ENCODE data around the gene MYMX. TPM values are rescaled to one million over a fixed set of nuclear protein-coding genes. Genes with fewer than 3 reads are reported as not detected.

Gene MYMX
- total RNA-seq, 4 donors from 2014 or later = not detected

DNA sequence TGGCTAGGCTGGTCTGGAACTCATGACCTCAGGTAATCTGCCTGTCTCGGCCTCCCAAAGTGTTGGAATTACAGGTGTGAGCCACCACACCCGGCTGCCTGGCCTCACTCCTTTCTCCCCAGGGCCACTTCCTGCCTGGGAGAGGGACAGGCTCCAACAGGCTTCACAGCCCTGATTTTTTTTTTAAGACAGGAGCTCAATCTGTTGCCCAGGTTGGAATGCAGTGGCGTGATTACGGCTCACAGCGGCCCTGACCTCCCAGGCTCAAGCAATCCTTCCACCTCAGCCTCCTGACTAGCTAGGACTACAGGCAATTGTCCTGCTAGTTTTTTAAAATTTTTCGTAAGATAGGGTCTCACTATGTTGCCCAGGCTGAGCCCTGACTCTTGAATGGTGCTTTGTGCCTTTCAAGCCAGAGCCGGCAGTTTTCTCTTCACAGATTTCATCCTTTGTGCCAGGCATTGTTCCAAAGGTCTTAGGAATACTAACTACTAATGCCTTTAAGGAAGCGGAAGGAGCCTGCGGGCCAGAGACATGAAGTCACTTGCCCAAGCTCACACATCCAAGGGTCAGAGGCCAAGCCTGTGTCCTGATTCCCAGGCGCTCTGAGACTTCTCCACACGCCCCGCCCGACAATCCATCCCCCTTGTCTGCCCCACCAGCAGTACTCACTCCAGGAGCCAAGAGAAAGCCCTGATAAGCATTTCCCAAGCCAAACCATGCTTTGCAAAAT lies 38.9 kb upstream of the MYMX start:
- no peaks in the 10 kb centered on the region for H3K36me3 ChIP-seq
- no peaks in the 10 kb centered on the region for H3K27me3 ChIP-seq
- peaks cover 0 to 44% (median 8%) of the 10 kb centered on the region in 3 donors for H3K4me1 ChIP-seq
- no peak overlapping the region for H3K4me3 ChIP-seq
- intact Hi-C loops (cut with DNase I) = no loop called here
- TF ChIP-seq, protein P1, sequence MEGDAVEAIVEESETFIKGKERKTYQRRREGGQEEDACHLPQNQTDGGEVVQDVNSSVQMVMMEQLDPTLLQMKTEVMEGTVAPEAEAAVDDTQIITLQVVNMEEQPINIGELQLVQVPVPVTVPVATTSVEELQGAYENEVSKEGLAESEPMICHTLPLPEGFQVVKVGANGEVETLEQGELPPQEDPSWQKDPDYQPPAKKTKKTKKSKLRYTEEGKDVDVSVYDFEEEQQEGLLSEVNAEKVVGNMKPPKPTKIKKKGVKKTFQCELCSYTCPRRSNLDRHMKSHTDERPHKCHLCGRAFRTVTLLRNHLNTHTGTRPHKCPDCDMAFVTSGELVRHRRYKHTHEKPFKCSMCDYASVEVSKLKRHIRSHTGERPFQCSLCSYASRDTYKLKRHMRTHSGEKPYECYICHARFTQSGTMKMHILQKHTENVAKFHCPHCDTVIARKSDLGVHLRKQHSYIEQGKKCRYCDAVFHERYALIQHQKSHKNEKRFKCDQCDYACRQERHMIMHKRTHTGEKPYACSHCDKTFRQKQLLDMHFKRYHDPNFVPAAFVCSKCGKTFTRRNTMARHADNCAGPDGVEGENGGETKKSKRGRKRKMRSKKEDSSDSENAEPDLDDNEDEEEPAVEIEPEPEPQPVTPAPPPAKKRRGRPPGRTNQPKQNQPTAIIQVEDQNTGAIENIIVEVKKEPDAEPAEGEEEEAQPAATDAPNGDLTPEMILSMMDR (IDR thresholded peaks at IDR 0.05) = no peak
- TF ChIP-seq POLR2A (IDR thresholded peaks at IDR 0.05) = no peak
- H3K27ac ChIP-seq = peak overlapping the region; percentile 7 to 56 (median 50)
- DNase-seq = peak; percentile 24
- H3K9me3 ChIP-seq = no peaks in the 10 kb centered on the region
- WGBS, 2 donors = 21 to 46% methylated on average over 9 to 10 of the region's 13 CpGs

DNA sequence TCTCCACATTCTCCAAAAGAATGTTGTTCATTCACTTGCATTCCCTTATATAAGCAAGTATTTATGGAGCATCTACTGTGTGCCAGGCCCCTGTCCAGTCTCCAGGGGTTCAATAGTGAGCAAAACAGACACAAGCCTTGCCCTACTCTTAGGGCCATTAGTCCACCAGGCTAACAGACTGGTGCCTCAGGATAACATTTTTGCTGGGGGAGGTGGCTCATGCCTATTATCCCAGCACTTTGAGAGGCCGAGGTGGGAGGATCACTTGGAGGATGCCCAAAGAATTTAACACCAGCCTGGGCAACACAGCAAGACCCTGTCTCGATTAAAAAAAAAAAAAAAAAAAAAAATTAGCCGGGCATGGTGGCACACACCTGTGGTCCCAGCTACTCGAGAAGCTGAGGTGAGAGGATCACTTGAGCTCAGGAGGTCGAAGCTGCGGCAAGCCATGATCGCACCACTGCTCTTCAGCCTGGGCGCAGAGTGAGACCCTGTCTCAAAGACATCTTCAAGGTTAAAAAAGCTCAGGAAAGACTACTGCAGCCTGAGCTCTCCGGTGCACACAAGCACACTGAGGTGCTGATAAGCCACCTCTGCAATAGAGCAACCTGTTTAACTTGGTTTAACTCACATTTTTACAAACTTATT lies 38.2 kb upstream of the MYMX start:
- peaks cover 0 to 49% (median 8%) of the 10 kb centered on the region in 3 donors for H3K4me1 ChIP-seq
- WGBS, 2 donors = 79 to 88% methylated on average over 8 to 9 of the region's 9 CpGs
- H3K27ac ChIP-seq = peak overlapping the region in 3 of 4 donors; percentile 48 to 56 (median 52)

DNA sequence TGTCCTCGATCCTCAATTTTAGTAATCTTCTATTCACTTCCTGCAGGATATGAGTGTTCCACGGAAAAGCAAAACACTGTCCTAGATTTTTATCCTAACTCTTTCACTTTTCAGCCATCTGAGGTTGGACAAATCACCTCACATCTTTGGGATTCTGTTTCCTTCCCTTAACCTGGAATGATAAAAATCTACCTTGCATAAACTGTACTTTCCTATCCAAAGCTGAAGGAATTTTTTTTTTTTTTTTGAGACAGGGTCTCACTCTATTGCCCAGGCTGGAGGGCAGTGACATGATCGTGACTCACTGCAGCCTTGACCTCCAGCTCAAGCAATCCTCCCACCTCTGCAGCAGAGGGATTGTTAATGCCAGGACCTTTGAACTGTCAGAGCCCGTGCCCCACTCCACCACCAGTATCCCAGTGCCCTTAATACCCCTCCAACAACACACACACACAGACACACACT lies 37.6 kb upstream of the MYMX start:
- peaks cover 0 to 55% (median 8%) of the 10 kb centered on the region in 3 donors for H3K4me1 ChIP-seq
- H3K36me3 ChIP-seq = no peaks in the 10 kb centered on the region
- H3K9me3 ChIP-seq = no peaks in the 10 kb centered on the region
- H3K27me3 ChIP-seq = peaks cover 0 to under 1% (median 0%) of the 10 kb centered on the region in 4 donors
- no peak overlapping the region for H3K4me3 ChIP-seq
- intact Hi-C loops (cut with DNase I) = no loop called here
- no peak for DNase-seq
- TF ChIP-seq, protein P1 (IDR thresholded peaks at IDR 0.05) = no peak
- TF ChIP-seq POLR2A (IDR thresholded peaks at IDR 0.05) = no peak
- WGBS, 2 donors = 43 to 50% methylated on average over 4 of the region's 4 CpGs
- peak overlapping the region in 1 of 4 donors; percentile 52 for H3K27ac ChIP-seq

More for the DNA sequence above, 38.2 kb upstream of the MYMX start:
- H3K9me3 ChIP-seq = no peaks in the 10 kb centered on the region
- no peak for DNase-seq
- no peaks in the 10 kb centered on the region for H3K27me3 ChIP-seq
- TF ChIP-seq, protein P1 (IDR thresholded peaks at IDR 0.05) = no peak
- TF ChIP-seq POLR2A (IDR thresholded peaks at IDR 0.05) = no peak
- intact Hi-C loops (cut with DNase I) = no loop called here
- no peak overlapping the region for H3K4me3 ChIP-seq
- H3K36me3 ChIP-seq = no peaks in the 10 kb centered on the region

DNA sequence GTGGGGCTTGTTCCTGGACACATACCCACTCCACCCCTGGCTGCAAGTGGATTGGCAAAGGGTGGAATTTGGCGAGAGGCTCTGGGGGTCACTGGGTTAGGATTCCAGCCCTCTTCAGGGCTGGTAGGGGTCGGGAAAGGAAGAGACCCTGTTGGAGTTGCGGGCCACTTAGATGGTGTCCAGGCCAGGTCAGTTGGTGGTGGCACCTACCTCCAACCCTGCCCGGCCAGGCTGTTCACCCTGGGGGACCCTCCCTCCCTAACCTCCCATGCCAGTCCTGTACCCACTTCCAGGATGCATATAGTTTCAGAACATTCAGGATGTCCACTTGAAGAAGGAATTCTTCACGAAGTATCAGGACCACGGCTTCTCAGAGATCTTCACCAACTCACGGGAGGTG lies 37.1 kb upstream of the MYMX start:
- DNase-seq = no peak
- no peak overlapping the region for H3K4me3 ChIP-seq
- 85 to 96% methylated on average over 4 to 5 of the region's 7 CpGs for WGBS, 2 donors
- H3K36me3 ChIP-seq = no peaks in the 10 kb centered on the region
- H3K4me1 ChIP-seq = peaks cover 0 to 60% (median 8%) of the 10 kb centered on the region in 3 donors
- H3K27me3 ChIP-seq = peaks cover 0 to 6% (median 0%) of the 10 kb centered on the region in 4 donors
- H3K9me3 ChIP-seq = no peaks in the 10 kb centered on the region
- intact Hi-C loops (cut with DNase I) = no loop called here
- no peak overlapping the region for H3K27ac ChIP-seq
- TF ChIP-seq POLR2A (IDR thresholded peaks at IDR 0.05) = no peak
- TF ChIP-seq, protein P1 (IDR thresholded peaks at IDR 0.05) = no peak

DNA sequence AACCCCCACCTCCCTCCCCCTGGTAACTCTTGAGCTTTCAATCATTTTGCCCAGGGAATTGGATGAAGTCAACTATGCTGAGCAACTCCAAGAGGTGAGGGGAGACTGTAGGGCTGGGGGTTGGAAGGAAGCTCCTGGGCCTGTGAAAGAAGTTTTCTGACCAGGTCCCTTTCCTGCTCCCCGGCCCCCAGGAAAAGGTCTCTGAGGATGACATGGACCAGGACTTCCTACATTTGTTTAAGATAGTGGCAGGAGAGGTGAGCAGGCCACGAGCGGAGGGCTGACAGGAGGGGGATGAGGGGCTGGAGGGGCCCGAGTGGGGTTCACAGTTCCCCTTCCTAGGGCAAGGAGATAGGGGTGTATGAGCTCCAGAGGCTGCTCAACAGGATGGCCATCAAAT lies 36.3 kb upstream of the MYMX start:
- Histone ChIP-seq H3K27me3 (peaks cover 0 to 6% (median 0%) of the 10 kb centered on the region in 4 donors), H3K27ac (no peak overlapping the region), H3K4me3 (no peak overlapping the region), H3K9me3 (no peaks in the 10 kb centered on the region), H3K4me1 (peaks cover 0 to 68% (median 8%) of the 10 kb centered on the region in 3 donors), H3K36me3 (no peaks in the 10 kb centered on the region)
- TF ChIP-seq POLR2A (IDR thresholded peaks at IDR 0.05) = no peak
- TF ChIP-seq, protein P1 (IDR thresholded peaks at IDR 0.05) = no peak
- intact Hi-C loops (cut with DNase I) = no loop called here
- no peak for DNase-seq
- WGBS, 2 donors = 100% methylated on average over 1 of the region's 4 CpGs

All from esophagus squamous epithelium (tissue), 5 donors.